HepG2 (cell line): ENCODE measurements around the gene PYCR2. TPM values are rescaled to one million over a fixed set of nuclear protein-coding genes. Genes with fewer than 3 reads are reported as not detected.

Experiments used
- ATAC-seq: fragments of 200-7000 bp; cut with Tn5 transposase; 3 replicates; pipeline ENCODE4 v1.9.1; 2020; ENCODE audit warnings: mild to moderate bottlenecking, moderate library complexity
- BruUV-seq: library from RNA; stranded (reverse); fragments of 400-500 nt; replicated peaks from 2 replicates; lab custom pipeline; 2021; lab: Mats Ljungman, UMichigan
- CTCF ChIA-PET: fragments of 300-600 bp; formaldehyde crosslinking; extraction: SDS; loops from one replicate; lab custom pipeline; 2021; ENCODE audit warnings: low total read pairs, inconsistent platforms, low intra/inter-chr PET ratio; lab: Yijun Ruan, JAX
- POLR2A ChIA-PET: fragments of 350-600 bp; sonication (Branson Sonifier 250); formaldehyde crosslinking; loops from one replicate; lab custom pipeline; 2020; ENCODE audit warnings: antibody characterized with exemption, inconsistent platforms; lab: Yijun Ruan, JAX
- DNase-seq: peaks from one replicate; pipeline ENCODE4 v3.0.0-alpha.2; 2015; ENCODE audit warnings: low spot score
- FAIRE-seq: peaks from 3 replicates; lab custom pipeline; 2011; peaks lifted over from hg19 to GRCh38; lab: Jason Lieb, UNC
- H2AFZ ChIP-seq: one replicate; pipeline ENCODE4 v1.6.1; 2011; ENCODE audit warnings: low read length, inconsistent platforms
- H3K27ac ChIP-seq: fragments of 300-600 bp; 3 replicates; pipeline ENCODE4 v1.8.0; 2011; ENCODE audit warnings: mixed run types, mild to moderate bottlenecking, mixed read lengths, low read length, inconsistent platforms; ENCODE audit not compliant: insufficient read depth; ENCODE audit errors: extremely low read length
- H3K27me3 ChIP-seq, 2 experiments: fragments of 200-600 bp in 1 of 2; 2 replicates in 1 of 2; 3 replicates in 1 of 2; pipeline versions ENCODE4 v1.6.0 to v1.8.0; 2011; ENCODE audit warnings: low read length in 2 of 2, mild to moderate bottlenecking in 2 of 2, moderate library complexity in 2 of 2, inconsistent platforms in 1 of 2; ENCODE audit not compliant: insufficient read depth in 2 of 2, control insufficient read depth in 1 of 2
- H3K36me3 ChIP-seq, 2 experiments: fragments of 200-600 bp in 1 of 2; replicated peaks in 1 of 2; 2 replicates in 1 of 2; 3 replicates in 1 of 2; pipeline versions ENCODE4 v1.5.1 to v1.8.0; 2011; ENCODE audit warnings: low read length in 2 of 2, inconsistent platforms in 1 of 2; ENCODE audit not compliant: insufficient read depth in 2 of 2, control insufficient read depth in 1 of 2
- H3K4me1 ChIP-seq: 2 replicates; pipeline ENCODE4 v1.5.1; 2012; ENCODE audit warnings: low read length, inconsistent platforms; ENCODE audit not compliant: insufficient read depth
- H3K4me2 ChIP-seq: 2 replicates; pipeline ENCODE4 v1.6.0; 2011; ENCODE audit warnings: low read depth, low read length, inconsistent platforms
- H3K4me3 ChIP-seq, 3 experiments: fragments of 200-600 bp in 1 of 3; sonication (generic), shearing (Covaris generic) in 1 of 3; replicated peaks in 1 of 3; 2 replicates each; pipeline ENCODE4 v1.5.1; 2011 to 2016; ENCODE audit warnings: low read length in 3 of 3, inconsistent platforms in 2 of 3, low read depth in 2 of 3, mild to moderate bottlenecking in 2 of 3, control low read depth in 1 of 3, mixed read lengths in 1 of 3; ENCODE audit not compliant: insufficient read depth in 1 of 3
- H3K79me2 ChIP-seq: one replicate; pipeline ENCODE4 v1.6.1; 2011; ENCODE audit warnings: low read length, inconsistent platforms; ENCODE audit not compliant: insufficient read depth
- H3K9ac ChIP-seq: 2 replicates; pipeline ENCODE4 v1.6.0; 2011; ENCODE audit warnings: mild to moderate bottlenecking, low read depth, low read length, inconsistent platforms; ENCODE audit not compliant: insufficient read depth
- H3K9me3 ChIP-seq: 2 replicates; pipeline ENCODE4 v1.5.1; 2012; ENCODE audit warnings: mild to moderate bottlenecking, low read length
- H4K20me1 ChIP-seq: 2 replicates; pipeline ENCODE4 v1.6.0; 2011; ENCODE audit warnings: inconsistent platforms, mild to moderate bottlenecking, low read length, moderate library complexity; ENCODE audit not compliant: insufficient read depth
- NR2C2 ChIP-seq: sonication (generic); formaldehyde crosslinking; IDR thresholded peaks from 2 replicates; pipeline ENCODE4 v1.4.0; 2020; ENCODE audit warnings: missing genetic modification reagents, mild to moderate bottlenecking, moderate library complexity, borderline replicate concordance
- NR2F6 ChIP-seq, 2 experiments: IDR thresholded peaks; 2 replicates each; pipeline ENCODE4 v1.6.1; 2016; ENCODE audit warnings: antibody characterized with exemption in 1 of 2, mild to moderate bottlenecking in 1 of 2
- PLRG1 ChIP-seq: fragments of 450-650 bp; conservative IDR thresholded peaks from 2 replicates; pipeline ENCODE4 v1.6.1; 2016
- TAF1 ChIP-seq: sonication (generic); formaldehyde crosslinking; IDR thresholded peaks from 2 replicates; pipeline ENCODE4 v1.4.0; 2020; ENCODE audit warnings: missing genetic modification reagents
- USF2 ChIP-seq, 2 experiments: sonication (generic) in 1 of 2; formaldehyde crosslinking in 1 of 2; IDR thresholded peaks; 2 replicates each; pipeline versions ENCODE4 v1.5.1 to v1.6.1; 2011 to 2020; ENCODE audit warnings: borderline replicate concordance in 1 of 2, low read depth in 1 of 2, low read length in 1 of 2, mild to moderate bottlenecking in 1 of 2, missing genetic modification reagents in 1 of 2, moderate library complexity in 1 of 2
- ZFX ChIP-seq: sonication (generic); formaldehyde crosslinking; IDR thresholded peaks from 2 replicates; pipeline ENCODE4 v1.4.0; 2020; ENCODE audit warnings: mild to moderate bottlenecking, low read depth, missing genetic modification reagents, moderate library complexity
- ZIK1 ChIP-seq: sonication (generic); formaldehyde crosslinking; IDR thresholded peaks from 2 replicates; pipeline ENCODE4 v1.5.0; 2020; ENCODE audit warnings: mild to moderate bottlenecking, low read depth, missing genetic modification reagents, borderline replicate concordance
- ZNF281 ChIP-seq: sonication (generic); formaldehyde crosslinking; IDR thresholded peaks from 2 replicates; pipeline ENCODE4 v1.4.0; 2020; ENCODE audit warnings: missing genetic modification reagents, borderline replicate concordance
- WGBS: methylation state at CpG from one replicate; pipeline ENCODE4 v1.1.6; 2017; ENCODE audit warnings: low lambda C conversion rate; 5-methylcytosine and 5-hydroxymethylcytosine counted together
- in situ Hi-C: cut with HindIII; loops from 2 replicates; pipeline ENCODE4 v1.10.0; 2017; ENCODE audit warnings: low pct_unique_long_range_greater_than_20kb; ENCODE audit not compliant: extremely low pct_ligation_motif_present
- intact Hi-C: fragments of 100-400 bp; cut with micrococcal nuclease; formaldehyde crosslinking; loops from one replicate; pipeline ENCODE4 v1.10.0; 2022; ENCODE audit not compliant: unreplicated experiment
- polyA plus RNA-seq, 8 experiments: library from polyadenylated mRNA; depleted of rRNA in 3 of 8; stranded (reverse) in 7 of 8; unstranded in 1 of 8; fragments of >200 nt; fragmentation: Illumina TruSeq in 4 of 8; extraction: Trizol in 4 of 8; gene quantifications; 2 replicates each; pipeline versions ENCODE4 v1.2.1 to v1.2.3, GENCODE V29; 2011 to 2016; ENCODE audit warnings: low read depth in 4 of 8, missing spikeins in 1 of 8, mixed read lengths in 1 of 8; ENCODE audit not compliant: insufficient read depth in 1 of 8
- total RNA-seq, 5 experiments: library from RNA; depleted of rRNA; stranded (reverse); fragments of >200 nt; fragmentation: Illumina TruSeq; extraction: Trizol; gene quantifications; 2 replicates each; pipeline ENCODE4 v1.2.3, GENCODE V29; 2016; ENCODE audit warnings: low read depth in 1 of 5

The PYCR2 gene
- total and polyA plus RNA-seq, 2 of the 13 experiments (the other 11 are each of a cell fraction or from before 2014, with no cell fraction given): 47.2 to 47.8 TPM

GRCh38 chr1:225899044-225899925 lies 24.8 kb downstream of the PYCR2 start:
- no peaks in the 10 kb centered on the region for H3K27me3 ChIP-seq
- H3K36me3 ChIP-seq: no peaks in the 10 kb centered on the region; a peak in 1 of 5 replicates
- in situ Hi-C loops: no loop called here
- peaks cover 38% of the 10 kb centered on the region for H3K4me1 ChIP-seq
- TF ChIP-seq ZNF281 (CRISPR knock-in tag): no peak
- no peak for TF ChIP-seq PLRG1
- no peak for TF ChIP-seq USF2 (IDR thresholded peaks at IDR 0.05; ENCODE audit: low read depth, low read length)
- no peak for TF ChIP-seq USF2 (CRISPR knock-in tag; IDR thresholded peaks at IDR 0.05; ENCODE audit: borderline replicate concordance)
- TF ChIP-seq NR2F6 (IDR thresholded peaks at IDR 0.05): peak; percentile 58
- peak; percentile 76 for TF ChIP-seq NR2F6 (CRISPR knock-in tag; IDR thresholded peaks at IDR 0.05)
- peak; percentile 35; the same call in 1 of the 2 replicates for TF ChIP-seq ZFX (CRISPR knock-in tag)
- TF ChIP-seq TAF1 (CRISPR knock-in tag): no peak
- peak; percentile 74 for TF ChIP-seq NR2C2 (CRISPR knock-in tag)
- TF ChIP-seq ZIK1: no peak
- no TSS peak for BruUV-seq
- ChIA-PET POLR2A (interaction anchor here (2.4 to 3.5 kb wide), 2 partner anchors 17 to 25 kb away, joined by 15 to 29 read pairs; partner anchors contain the start of genes PYCR2 and TMEM63A), CTCF (no interaction called here)
- no peak overlapping the region for H3K27ac ChIP-seq
- FAIRE-seq: no peak
- ATAC-seq: no peak
- intact Hi-C loops: no loop called here
- H3K9ac ChIP-seq: no peak overlapping the region
- H3K9me3 ChIP-seq: no peaks in the 10 kb centered on the region
- 15% methylated on average over 3 of the region's 4 CpGs for WGBS
- H2AFZ ChIP-seq: no peak overlapping the region
- no peaks in the 10 kb centered on the region for H4K20me1 ChIP-seq
- H3K79me2 ChIP-seq: no peaks in the 10 kb centered on the region
- no peak for DNase-seq
- H3K4me3 ChIP-seq: peak overlapping the region in 1 of 3 experiments; percentile 46; a peak in 1 of 6 replicates
- H3K4me2 ChIP-seq: peak overlapping the region; percentile 75; the same call in 1 of the 2 replicates
